Epithelial cell of proximal tubule (primary cell): ENCODE results near the gene HDAC4. TPM values are rescaled to one million over a fixed set of nuclear protein-coding genes. Genes with fewer than 3 reads are reported as not detected.
"Not testable (repeated sequence)": the region's sequence is repeated elsewhere in the genome, so short reads cannot be mapped to it uniquely, and the experiment has no call there.

ENCODE experiments used
- DNase-seq: peaks from one replicate; pipeline ENCODE4 v3.0.0-alpha.2; 2011; ENCODE audit warnings: low read depth
- H3K4me3 ChIP-seq: 2 replicates; pipeline ENCODE4 v1.5.1; 2011; ENCODE audit warnings: low read depth, mild to moderate bottlenecking, low read length
- total RNA-seq: library from RNA; depleted of rRNA; stranded (reverse); fragments of >200 nt; gene quantifications from 2 replicates; pipeline ENCODE4 v1.2.3, GENCODE V29; 2015
- TF ChIP-seq, protein P1 (sequence below): conservative IDR thresholded peaks from 2 replicates; pipeline ENCODE4 v1.5.1; 2012; ENCODE audit warnings: low read depth, mild to moderate bottlenecking, low read length

Gene HDAC4
- total RNA-seq, 1 donor from 2014 or later = 23.2 TPM

DNA sequence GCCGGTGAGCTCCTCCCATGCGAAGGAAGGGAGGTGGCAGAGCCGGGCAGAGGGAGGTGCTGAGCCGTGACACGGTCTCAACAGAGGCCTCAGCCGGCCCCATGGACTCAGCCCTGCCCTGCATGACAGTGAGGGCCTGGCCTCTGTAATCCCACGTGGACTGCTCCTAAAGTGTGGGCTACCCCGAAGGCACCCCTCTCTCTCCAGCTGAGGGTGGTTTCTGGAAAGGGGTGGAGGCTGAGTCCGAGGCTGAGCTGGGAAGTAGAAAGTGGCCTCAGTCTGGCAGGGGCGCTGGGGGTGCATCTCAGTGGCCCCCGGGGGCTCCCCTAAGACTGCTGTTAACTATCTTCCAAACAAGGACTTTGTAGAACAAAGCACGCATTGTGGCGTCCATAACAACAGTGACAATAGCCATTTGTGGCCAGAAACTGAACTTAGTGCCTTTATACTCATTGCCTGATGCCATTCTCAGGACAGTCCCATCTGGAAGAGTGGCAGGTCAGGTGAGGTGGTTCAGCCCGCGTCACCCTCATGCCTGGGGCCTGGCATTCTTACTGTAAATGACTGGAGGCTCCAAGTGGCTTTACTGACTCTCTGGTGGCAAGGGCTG is 360.6 kb downstream of the HDAC4 start:
- no peak overlapping the region for H3K4me3 ChIP-seq
- TF ChIP-seq, protein P1, sequence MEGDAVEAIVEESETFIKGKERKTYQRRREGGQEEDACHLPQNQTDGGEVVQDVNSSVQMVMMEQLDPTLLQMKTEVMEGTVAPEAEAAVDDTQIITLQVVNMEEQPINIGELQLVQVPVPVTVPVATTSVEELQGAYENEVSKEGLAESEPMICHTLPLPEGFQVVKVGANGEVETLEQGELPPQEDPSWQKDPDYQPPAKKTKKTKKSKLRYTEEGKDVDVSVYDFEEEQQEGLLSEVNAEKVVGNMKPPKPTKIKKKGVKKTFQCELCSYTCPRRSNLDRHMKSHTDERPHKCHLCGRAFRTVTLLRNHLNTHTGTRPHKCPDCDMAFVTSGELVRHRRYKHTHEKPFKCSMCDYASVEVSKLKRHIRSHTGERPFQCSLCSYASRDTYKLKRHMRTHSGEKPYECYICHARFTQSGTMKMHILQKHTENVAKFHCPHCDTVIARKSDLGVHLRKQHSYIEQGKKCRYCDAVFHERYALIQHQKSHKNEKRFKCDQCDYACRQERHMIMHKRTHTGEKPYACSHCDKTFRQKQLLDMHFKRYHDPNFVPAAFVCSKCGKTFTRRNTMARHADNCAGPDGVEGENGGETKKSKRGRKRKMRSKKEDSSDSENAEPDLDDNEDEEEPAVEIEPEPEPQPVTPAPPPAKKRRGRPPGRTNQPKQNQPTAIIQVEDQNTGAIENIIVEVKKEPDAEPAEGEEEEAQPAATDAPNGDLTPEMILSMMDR = no peak
- DNase-seq = no peak

DNA sequence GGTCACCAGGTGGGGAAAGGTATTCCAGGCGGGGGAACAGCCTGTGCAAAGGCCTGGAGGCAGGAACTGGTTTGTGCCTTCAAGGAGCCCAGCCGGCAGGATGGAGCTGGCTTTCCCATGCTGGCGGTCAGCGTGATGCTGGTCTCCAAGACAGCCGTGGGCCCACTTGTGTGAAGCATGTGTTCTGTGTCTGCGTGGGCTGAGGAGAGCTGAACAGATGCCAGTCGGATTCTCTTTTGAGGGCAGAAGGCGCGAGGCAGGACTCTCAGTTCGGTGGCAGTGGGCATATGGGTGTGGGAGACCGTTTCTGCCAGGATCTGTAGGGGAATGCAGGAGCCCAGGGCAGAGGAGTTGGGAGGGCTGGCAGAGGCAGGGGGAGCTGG is 361.4 kb downstream of the HDAC4 start:
- H3K4me3 ChIP-seq = no peak overlapping the region
- DNase-seq = no peak
- TF ChIP-seq, protein P1 = no peak

DNA sequence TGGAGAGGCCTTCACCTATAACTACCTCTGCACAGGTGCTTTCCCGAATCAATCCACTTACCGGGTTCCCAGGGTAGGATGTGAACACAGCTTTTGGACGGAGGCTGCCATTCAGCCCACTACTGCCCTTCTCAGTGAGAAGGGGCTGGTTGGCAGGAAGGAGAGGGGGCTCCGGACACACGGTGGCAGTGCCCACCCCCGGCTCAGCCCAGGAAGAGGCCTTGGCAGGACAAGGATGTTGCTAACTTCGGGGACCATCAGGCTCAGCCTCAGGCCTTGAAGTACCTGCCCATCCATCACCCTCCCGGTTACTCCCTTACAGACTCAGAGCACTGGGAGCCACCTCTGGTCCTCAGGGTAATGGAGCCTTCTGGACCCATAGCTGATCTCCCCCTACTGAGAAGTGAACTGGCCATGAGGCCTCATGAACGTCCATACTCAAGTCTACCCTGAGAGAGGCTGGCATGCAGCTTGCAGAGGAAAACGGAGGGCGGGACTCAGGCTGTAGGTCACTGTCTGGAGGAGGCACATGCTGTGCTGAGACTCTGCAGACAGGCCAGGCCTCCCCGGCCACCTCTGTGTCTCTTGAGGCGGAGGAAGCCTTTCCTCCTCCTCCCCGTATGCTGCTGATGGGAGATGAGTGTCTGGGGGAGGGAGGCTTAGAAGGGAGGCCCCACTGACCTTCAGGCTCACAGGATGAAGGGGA is 361.9 kb downstream of the HDAC4 start:
- H3K4me3 ChIP-seq = no peak overlapping the region
- TF ChIP-seq, protein P1 = no peak
- no peak for DNase-seq

DNA sequence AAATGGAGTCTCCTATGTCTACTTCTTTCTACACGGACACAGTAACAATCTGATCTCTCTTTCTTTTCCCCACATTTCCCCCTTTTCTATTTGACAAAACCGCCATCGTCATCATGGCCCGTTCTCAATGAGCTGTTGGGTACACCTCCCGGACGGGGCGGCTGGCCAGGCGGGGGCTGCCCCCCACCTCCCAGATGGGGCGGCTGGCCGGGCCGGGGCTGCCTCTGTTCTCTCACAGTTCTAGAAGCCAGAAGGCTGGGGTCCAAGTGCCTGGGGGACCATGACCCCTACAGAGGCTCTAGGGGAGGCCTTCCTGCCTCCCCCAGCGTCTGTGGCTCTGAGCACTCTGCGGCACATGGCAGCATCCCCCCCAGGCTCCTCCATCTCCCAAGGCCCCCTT is 362.5 kb downstream of the HDAC4 start:
- H3K4me3 ChIP-seq, DNase-seq: not testable (repeated sequence)

DNA sequence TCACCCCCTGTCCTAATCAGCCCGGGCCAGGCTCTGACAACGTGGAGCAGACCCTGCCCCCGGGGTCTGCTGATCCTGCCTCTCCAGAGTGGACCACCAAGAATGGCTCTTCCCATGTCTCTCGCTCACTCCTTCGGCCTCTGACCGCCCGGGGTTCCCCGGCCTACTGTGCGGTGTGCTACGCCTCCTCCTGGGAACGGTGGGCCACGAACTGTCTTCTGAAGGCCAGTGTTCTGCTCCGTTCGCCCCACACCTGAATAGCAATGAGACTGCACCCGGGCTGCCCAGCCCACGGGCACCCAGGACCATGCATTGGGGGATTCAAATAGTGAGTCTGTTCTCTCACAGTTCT is 363.3 kb downstream of the HDAC4 start:
- H3K4me3 ChIP-seq = no peak overlapping the region
- TF ChIP-seq, protein P1 = no peak
- no peak for DNase-seq

DNA sequence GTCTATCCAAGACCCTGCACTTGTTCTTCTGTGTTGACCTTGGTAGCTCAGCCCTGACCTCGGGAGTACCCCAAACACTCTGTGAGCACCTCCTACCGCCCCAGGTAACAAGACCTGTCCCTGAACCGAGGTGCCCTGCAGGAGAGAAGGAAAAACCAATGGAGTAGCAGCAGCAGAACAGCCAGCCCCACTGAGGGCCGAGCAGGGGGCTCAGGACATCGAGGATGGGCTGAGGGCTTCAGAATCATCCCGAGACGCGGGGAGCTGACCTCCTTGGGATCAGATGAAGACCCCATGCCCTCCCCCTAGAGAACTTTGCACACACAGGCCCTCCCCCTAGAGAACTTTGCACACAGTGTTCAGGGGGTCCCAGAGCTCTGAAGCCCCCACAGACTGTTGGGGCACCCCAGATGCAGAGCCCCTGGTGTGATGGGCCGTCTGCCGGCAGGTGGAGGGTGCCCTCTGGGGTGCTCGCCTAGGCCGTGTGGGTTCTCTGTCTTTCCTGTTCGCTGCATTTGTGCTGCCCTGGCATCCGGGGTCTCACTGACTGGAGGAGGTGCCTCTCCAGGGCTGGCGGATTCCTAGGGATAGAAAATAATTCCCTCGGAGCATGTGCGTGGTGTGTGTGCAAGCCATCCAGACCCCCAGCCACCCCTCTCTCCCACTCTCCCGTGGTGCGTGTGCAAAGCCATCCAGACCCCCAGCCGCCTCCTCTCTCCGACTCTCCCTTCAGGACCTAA is 363.8 kb downstream of the HDAC4 start:
- TF ChIP-seq, protein P1 = no peak
- no peak for DNase-seq
- H3K4me3 ChIP-seq = no peak overlapping the region

DNA sequence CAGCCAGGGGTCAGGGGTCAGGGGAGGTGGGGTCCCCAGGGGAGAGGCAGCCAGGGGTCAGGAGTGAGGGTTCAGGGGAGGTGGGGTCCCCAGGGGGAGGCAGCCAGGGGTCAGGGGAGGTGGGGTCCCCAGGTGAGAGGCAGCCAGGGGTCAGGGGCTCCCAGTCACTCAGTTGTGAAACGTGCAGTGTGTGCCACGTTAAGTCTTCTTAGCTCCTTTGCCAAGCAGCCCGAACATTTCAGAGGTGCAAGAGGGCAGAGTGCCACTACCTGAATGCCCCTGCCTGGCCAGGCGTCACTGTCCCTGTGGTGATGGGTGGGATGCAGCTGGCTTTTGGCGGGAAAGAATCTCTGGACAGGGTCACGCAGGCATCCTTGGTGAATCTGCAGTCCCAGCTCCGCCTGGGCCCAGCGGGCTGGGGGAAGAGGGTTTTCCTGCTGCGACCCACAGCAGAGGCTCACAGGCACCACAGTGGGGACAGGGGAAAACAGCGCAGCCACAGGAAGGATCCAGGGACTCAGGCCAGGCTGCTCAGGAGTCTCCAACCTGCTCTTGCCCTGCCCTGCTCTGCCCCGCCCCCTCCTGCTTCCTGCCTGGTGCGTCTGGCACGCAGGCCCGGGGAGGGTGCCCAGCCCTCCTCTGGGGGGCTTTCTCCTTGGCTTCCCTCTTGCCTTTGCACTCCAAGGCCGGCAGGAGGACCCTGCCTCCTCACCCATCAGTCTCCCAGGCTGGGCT is 364.7 kb downstream of the HDAC4 start:
- DNase-seq = no peak
- no peak overlapping the region for H3K4me3 ChIP-seq
- TF ChIP-seq, protein P1 = no peak
